Fibroblast of lung (primary cell): Measurements from ENCODE around the gene NT5DC4.

Experiments
- CTCF ChIP-seq, 2 donors: IDR thresholded peaks in 1 of 2; conservative IDR thresholded peaks in 1 of 2; 1 replicate in 1 of 2; 2 replicates in 1 of 2; pipeline ENCODE4 v1.5.1; 2011 to 2012; ENCODE audit warnings: low read length in 2 of 2, control low read depth in 1 of 2, inconsistent platforms in 1 of 2, low read depth in 1 of 2, mild to moderate bottlenecking in 1 of 2
- EZH2 ChIP-seq: IDR thresholded peaks from 2 replicates; pipeline ENCODE4 v1.5.1; 2012; ENCODE audit warnings: low read length, control low read depth, mild to moderate bottlenecking; ENCODE audit errors: missing control alignments

- no peak for TF ChIP-seq CTCF (conservative IDR thresholded peaks at IDR 0.05 in 1 of 2, IDR thresholded peaks at IDR 0.05 in 1 of 2; ENCODE audit: low read depth in 1 of 2, low read length in 2 of 2)
- TF ChIP-seq EZH2, result no peak
Observed at GRCh38 chr2:112699984-112700667, 20.7 kb upstream of the NT5DC4 start.
